ENCODE measurements around the gene NCEH1. TPM values are rescaled to one million over a fixed set of nuclear protein-coding genes. Genes with fewer than 3 reads are reported as not detected.

The NCEH1 gene
- 3.5 and 4.7 TPM in 2 replicates for total RNA-seq (2011; cell fraction: chromatin; rRNA removed; ENCODE audit: low replicate concordance)
- 7.6 and 9.3 TPM in 2 replicates for total RNA-seq (2011; cell fraction: nucleolus; rRNA removed)
- 4.1 and 6.2 TPM in 2 replicates for total RNA-seq (2011; cell fraction: nucleoplasm; rRNA removed)
- total RNA-seq (2014; rRNA removed) (1.4 and 1.6 TPM in 2 replicates), total RNA-seq (2014; rRNA removed; fragmentation: Illumina TruSeq; extraction: Trizol) (2.8 and 4.0 TPM in 2 replicates), total RNA-seq (2015; rRNA removed; fragmentation: Illumina TruSeq; extraction: Trizol) (2.9 and 3.1 TPM in 2 replicates), total RNA-seq (2021) (5.0 and 5.2 TPM in 2 replicates), polyA plus RNA-seq (2011; rRNA removed) (2.5 and 3.1 TPM in 2 replicates), polyA plus RNA-seq (2014; fragmentation: Illumina TruSeq; extraction: Trizol) (3.3 and 3.9 TPM in 2 replicates), polyA plus RNA-seq (2014; fragmentation: Nextera tagmentation; extraction: Ambion mirVana) (1 to 10 TPM; 1.3 to 3.0 TPM), polyA plus RNA-seq (2014; rRNA removed) (1.8 and 2.8 TPM in 2 replicates), polyA minus RNA-seq (2011; rRNA and poly(A)+ RNA removed) (4.3 and 4.9 TPM in 2 replicates), Bru-seq, nascent RNA (percentile 59 among the genes with signal in this experiment), BruChase-seq, experiment 1, labeled RNA remaining after a 2-hour chase (percentile 58 among the genes with signal in this experiment), BruChase-seq, experiment 2, labeled RNA remaining after a 6-hour chase (percentile 59 among the genes with signal in this experiment)
- polyA plus RNA-seq (2011; cell fraction: cytosol; rRNA removed): 1.5 and 1.8 TPM in 2 replicates
- polyA plus RNA-seq (2011; cell fraction: nucleus; rRNA removed): 1.7 and 2.6 TPM in 2 replicates
- 2.8 and 3.6 TPM in 2 replicates for polyA plus RNA-seq (2012)
- 2.5 and 2.7 TPM in 2 replicates for polyA minus RNA-seq (2011; cell fraction: cytosol; rRNA and poly(A)+ RNA removed)
- polyA minus RNA-seq (2011; cell fraction: nucleus; rRNA and poly(A)+ RNA removed): 5.5 and 7.8 TPM in 2 replicates
- long read RNA-seq, experiment 1, full-length matches to known transcripts: 1 of 4 reads
- long read RNA-seq, experiment 1, partial matches to known transcripts: 0 of 4 reads
- long read RNA-seq, experiment 1, other reads (novel, unspliced or antisense): 3 of 4 reads
- long read RNA-seq, experiment 2: 0 reads
- long read RNA-seq, experiment 3, full-length matches to known transcripts: 1 of 1 reads
- long read RNA-seq, experiment 3, partial matches to known transcripts: 0 of 1 reads
- long read RNA-seq, experiment 3, other reads (novel, unspliced or antisense): 0 of 1 reads

GRCh38 chr3:172710664-172711453 is at the start of gene NCEH1:
Gene NCEH1 (minus strand): TSS chr3:172711067. CDS start chr3:172710984, 83 bp downstream.
- no peaks in the 10 kb centered on the region for H3K9me3 ChIP-seq (replicated peaks; ENCODE audit: control insufficient read depth, insufficient read depth, low read depth, low read length)
- H3K36me3 ChIP-seq (ENCODE audit: control insufficient read depth, insufficient read depth, low read length): no peaks in the 10 kb centered on the region
- WGBS (ENCODE audit: insufficient coverage, low coverage, missing lambda C conversion rate): under 1% methylated on average over 41 of the region's 41 CpGs
- H3K9me1 ChIP-seq (ENCODE audit: control insufficient read depth, insufficient read depth, low read length): no peaks in the 10 kb centered on the region
- peak; percentile 83 to 96 (median 88) for DNase-seq (ENCODE audit: extremely low read depth in 1 of 4, low spot score in 3 of 4)
- H3K27ac ChIP-seq (ENCODE audit: extremely low read depth, low read depth, low read length): peak within 1 kb of the TSS; percentile 40; the same call in 2 of the 3 replicates
- ChIA-PET CTCF (ENCODE audit: low intra/inter-chr PET ratio) (interaction anchor here (1.3 kb wide), 1 partner anchor 38 kb away, joined by 4 read pairs; no protein-coding TSS in a partner anchor), POLR2A (interaction anchor here (0.6 to 1.7 kb wide), 6 partner anchors 9 to 1648 kb away, joined by 3 to 5 read pairs (median 4); partner anchors contain the start of gene ECT2)
- H3K4me3 ChIP-seq: peak within 1 kb of the TSS; percentile 62
- H4K20me1 ChIP-seq (replicated peaks; ENCODE audit: control insufficient read depth, insufficient read depth, low read length): no peaks in the 10 kb centered on the region
- H2AFZ ChIP-seq (ENCODE audit: low read depth, low read length): peak within 1 kb of the TSS; percentile 97
- H3K4me2 ChIP-seq (ENCODE audit: insufficient read depth, low read length): peak within 1 kb of the TSS; percentile 82
- BruUV-seq (replicated peaks): TSS peak; percentile 63
- peak; percentile 99 for ATAC-seq
- no peaks in the 10 kb centered on the region for H3K27me3 ChIP-seq (ENCODE audit: control insufficient read depth in 2 of 2, insufficient read depth in 2 of 2, low read length in 2 of 2)
- in situ Hi-C loops (cut with MboI) (no loop called here), intact Hi-C loops (cut with micrococcal nuclease) (loop anchor here (1.0 kb wide), 1 partner anchor 38 kb away; no protein-coding TSS in a partner anchor)
- H3K79me2 ChIP-seq (ENCODE audit: control insufficient read depth, insufficient read depth, low read length): peaks cover 6% of the 10 kb centered on the region; the same call in 1 of the 3 replicates
- H3K4me1 ChIP-seq (replicated peaks in 1 of 2; ENCODE audit: control insufficient read depth in 2 of 2, insufficient read depth in 2 of 2, low read length in 2 of 2): peaks cover 4 to 10% of the 10 kb centered on the region in 2 experiments; a peak in 3 of 5 replicates
- FAIRE-seq: peak; percentile 100
- peak within 1 kb of the TSS; percentile 41 to 91 for H3K9ac ChIP-seq (ENCODE audit: insufficient read depth in 1 of 2, low read depth in 2 of 2, low read length in 2 of 2)
- TF ChIP-seq HOXB6 (CRISPR knock-in tag; IDR thresholded peaks at IDR 0.05; ENCODE audit: borderline replicate concordance) (no peak), RAD51 (IDR thresholded peaks at IDR 0.05; ENCODE audit: borderline replicate concordance, low read depth) (no peak), HMG20A (CRISPR knock-in tag; conservative IDR thresholded peaks at IDR 0.05) (no peak), ZBTB49 (CRISPR knock-in tag; IDR thresholded peaks at IDR 0.05; ENCODE audit: borderline replicate concordance) (no peak), POLR2B (IDR thresholded peaks at IDR 0.05; ENCODE audit: low read depth, partially characterized antibody) (peak; percentile 37), JUND (IDR thresholded peaks at IDR 0.05; ENCODE audit: borderline replicate concordance, low read depth, low read length) (peak; percentile 47; the same call in 1 of the 2 replicates), JUND (tag; IDR thresholded peaks at IDR 0.05; ENCODE audit: borderline replicate concordance, low read depth, low read length) (peak; percentile 47; the same call in 2 of the 3 replicates), ATF3 (IDR thresholded peaks at IDR 0.05) (0 out of 2 replicates have a peak, but pooled peaks have one; percentile 11), ATF3 (CRISPR knock-in tag; conservative IDR thresholded peaks at IDR 0.05) (0 out of 2 replicates have a peak, but pooled peaks have one; percentile 30), ERF (CRISPR knock-in tag; IDR thresholded peaks at IDR 0.05) (peak; percentile 86; the same call in 1 of the 2 replicates), NFYB (IDR thresholded peaks at IDR 0.05; ENCODE audit: extremely low read depth, insufficient read length) (peak; percentile 31)
